Measurements from ENCODE around the gene CFAP251. TPM values are rescaled to one million over a fixed set of nuclear protein-coding genes. Genes with fewer than 3 reads are reported as not detected.
"Not testable (repeated sequence)": the region's sequence is repeated elsewhere in the genome, so short reads cannot be mapped to it uniquely, and the experiment has no call there.

Gene CFAP251
- total RNA-seq, 1 donor from 2014 or later: 2.8 TPM

GRCh38 chr12:121921066-121921465 lies 2.7 kb downstream of the CFAP251 start:
- TF ChIP-seq CTCF (IDR thresholded peaks at IDR 0.05; ENCODE audit: partially characterized antibody, unreplicated experiment): no peak
- no peak overlapping the region for H3K4me3 Mint-ChIP-seq (ENCODE audit: unreplicated experiment)
- H3K27ac Mint-ChIP-seq (ENCODE audit: unreplicated experiment): no peak overlapping the region
- H3K4me1 Mint-ChIP-seq (ENCODE audit: low read depth, unreplicated experiment): peaks cover 28% of the 10 kb centered on the region
- peaks cover 12% of the 10 kb centered on the region for H3K27me3 Mint-ChIP-seq (ENCODE audit: unreplicated experiment)
- H3K36me3 Mint-ChIP-seq (ENCODE audit: unreplicated experiment): no peaks in the 10 kb centered on the region
- no peak for DNase-seq
- H3K9me3 Mint-ChIP-seq (ENCODE audit: unreplicated experiment): peaks cover 3% of the 10 kb centered on the region

GRCh38 chr12:121925358-121925695 lies 6.9 kb downstream of the CFAP251 start:
- H3K36me3 Mint-ChIP-seq (ENCODE audit: unreplicated experiment): no peaks in the 10 kb centered on the region
- no peak overlapping the region for H3K4me3 Mint-ChIP-seq (ENCODE audit: unreplicated experiment)
- peaks cover 13% of the 10 kb centered on the region for H3K4me1 Mint-ChIP-seq (ENCODE audit: low read depth, unreplicated experiment)
- DNase-seq: no peak
- peaks cover 2% of the 10 kb centered on the region for H3K27me3 Mint-ChIP-seq (ENCODE audit: unreplicated experiment)
- H3K27ac Mint-ChIP-seq (ENCODE audit: unreplicated experiment): peak overlapping the region; percentile 8
- no peaks in the 10 kb centered on the region for H3K9me3 Mint-ChIP-seq (ENCODE audit: unreplicated experiment)
- no peak for TF ChIP-seq CTCF (IDR thresholded peaks at IDR 0.05; ENCODE audit: partially characterized antibody, unreplicated experiment)

- H3K4me1 Mint-ChIP-seq (ENCODE audit: low read depth, unreplicated experiment): peaks cover 13% of the 10 kb centered on the region
- no peaks in the 10 kb centered on the region for H3K36me3 Mint-ChIP-seq (ENCODE audit: unreplicated experiment)
- H3K27ac Mint-ChIP-seq (ENCODE audit: unreplicated experiment): no peak overlapping the region
- H3K9me3 Mint-ChIP-seq (ENCODE audit: unreplicated experiment): no peaks in the 10 kb centered on the region
- H3K4me3 Mint-ChIP-seq (ENCODE audit: unreplicated experiment): no peak overlapping the region
- peaks cover 2% of the 10 kb centered on the region for H3K27me3 Mint-ChIP-seq (ENCODE audit: unreplicated experiment)
- no peak for DNase-seq
- no peak for TF ChIP-seq CTCF (IDR thresholded peaks at IDR 0.05; ENCODE audit: partially characterized antibody, unreplicated experiment)
These were observed 8.7 kb downstream of the CFAP251 start for GRCh38 chr12:121926874-121927706.

- Mint-ChIP-seq H3K36me3 (ENCODE audit: unreplicated experiment) (no peaks in the 10 kb centered on the region), H3K27me3 (ENCODE audit: unreplicated experiment) (peaks cover 2% of the 10 kb centered on the region), H3K4me3 (ENCODE audit: unreplicated experiment) (no peak overlapping the region), H3K4me1 (ENCODE audit: low read depth, unreplicated experiment) (peaks cover 13% of the 10 kb centered on the region), H3K9me3 (ENCODE audit: unreplicated experiment) (no peaks in the 10 kb centered on the region), H3K27ac (ENCODE audit: unreplicated experiment) (no peak overlapping the region)
- no peak for TF ChIP-seq CTCF (IDR thresholded peaks at IDR 0.05; ENCODE audit: partially characterized antibody, unreplicated experiment)
- no peak for DNase-seq
These were observed 9.4 kb downstream of the CFAP251 start for GRCh38 chr12:121927813-121928212.

GRCh38 chr12:121929545-121929944 lies 11.2 kb downstream of the CFAP251 start:
- not testable (repeated sequence) for H3K27ac Mint-ChIP-seq (ENCODE audit: unreplicated experiment); H3K4me3 Mint-ChIP-seq (ENCODE audit: unreplicated experiment); H3K36me3 Mint-ChIP-seq (ENCODE audit: unreplicated experiment); DNase-seq; H3K27me3 Mint-ChIP-seq (ENCODE audit: unreplicated experiment); H3K9me3 Mint-ChIP-seq (ENCODE audit: unreplicated experiment)
- peaks cover 15% of the 10 kb centered on the region for H3K4me1 Mint-ChIP-seq (ENCODE audit: low read depth, unreplicated experiment)
